Measurements from ENCODE around the gene EGFL7. TPM values are rescaled to one million over a fixed set of nuclear protein-coding genes. Genes with fewer than 3 reads are reported as not detected.

The EGFL7 gene
- total RNA-seq, 1 donor from 2014 or later = 6.9 TPM

- TF ChIP-seq CTCF (IDR thresholded peaks at IDR 0.05) = no peak
- H3K9me3 Mint-ChIP-seq (ENCODE audit: unreplicated experiment) = no peaks in the 10 kb centered on the region
- peak overlapping the region; percentile 75 for H3K4me3 Mint-ChIP-seq (ENCODE audit: unreplicated experiment)
- peaks cover 13% of the 10 kb centered on the region for H3K4me1 Mint-ChIP-seq (ENCODE audit: unreplicated experiment)
- H3K27ac Mint-ChIP-seq (ENCODE audit: unreplicated experiment) = no peak overlapping the region
- H3K27me3 Mint-ChIP-seq (ENCODE audit: unreplicated experiment) = no peaks in the 10 kb centered on the region
- DNase-seq (ENCODE audit: extremely low spot score, unreplicated experiment) = no peak
- H3K36me3 Mint-ChIP-seq (ENCODE audit: unreplicated experiment) = no peaks in the 10 kb centered on the region
Measured at GRCh38 chr9:136664000-136664915, 1.5 kb downstream of the EGFL7 start.

GRCh38 chr9:136665111-136665703, 2.5 kb downstream of the EGFL7 start:
- Mint-ChIP-seq H3K27me3 (ENCODE audit: unreplicated experiment) (no peaks in the 10 kb centered on the region), H3K4me1 (ENCODE audit: unreplicated experiment) (peaks cover 13% of the 10 kb centered on the region), H3K27ac (ENCODE audit: unreplicated experiment) (no peak overlapping the region), H3K4me3 (ENCODE audit: unreplicated experiment) (peak overlapping the region; percentile 75), H3K9me3 (ENCODE audit: unreplicated experiment) (no peaks in the 10 kb centered on the region), H3K36me3 (ENCODE audit: unreplicated experiment) (no peaks in the 10 kb centered on the region)
- TF ChIP-seq CTCF (IDR thresholded peaks at IDR 0.05) = peak; percentile 9
- DNase-seq (ENCODE audit: extremely low spot score, unreplicated experiment) = no peak

GRCh38 chr9:136665704-136666371, 3.1 kb downstream of the EGFL7 start:
- no peaks in the 10 kb centered on the region for H3K36me3 Mint-ChIP-seq (ENCODE audit: unreplicated experiment)
- no peak overlapping the region for H3K27ac Mint-ChIP-seq (ENCODE audit: unreplicated experiment)
- no peak for DNase-seq (ENCODE audit: extremely low spot score, unreplicated experiment)
- H3K9me3 Mint-ChIP-seq (ENCODE audit: unreplicated experiment) = no peaks in the 10 kb centered on the region
- H3K4me1 Mint-ChIP-seq (ENCODE audit: unreplicated experiment) = peaks cover 13% of the 10 kb centered on the region
- H3K27me3 Mint-ChIP-seq (ENCODE audit: unreplicated experiment) = no peaks in the 10 kb centered on the region
- H3K4me3 Mint-ChIP-seq (ENCODE audit: unreplicated experiment) = no peak overlapping the region
- no peak for TF ChIP-seq CTCF (IDR thresholded peaks at IDR 0.05)

- H3K4me3 Mint-ChIP-seq (ENCODE audit: unreplicated experiment) = peak overlapping the region; percentile 42
- H3K9me3 Mint-ChIP-seq (ENCODE audit: unreplicated experiment) = no peaks in the 10 kb centered on the region
- DNase-seq (ENCODE audit: extremely low spot score, unreplicated experiment) = no peak
- no peaks in the 10 kb centered on the region for H3K36me3 Mint-ChIP-seq (ENCODE audit: unreplicated experiment)
- H3K4me1 Mint-ChIP-seq (ENCODE audit: unreplicated experiment) = peaks cover 13% of the 10 kb centered on the region
- H3K27ac Mint-ChIP-seq (ENCODE audit: unreplicated experiment) = no peak overlapping the region
- TF ChIP-seq CTCF (IDR thresholded peaks at IDR 0.05) = no peak
- H3K27me3 Mint-ChIP-seq (ENCODE audit: unreplicated experiment) = no peaks in the 10 kb centered on the region
Measured at GRCh38 chr9:136666372-136667213, 3.9 kb downstream of the EGFL7 start.

Measured in osteocyte (in vitro differentiated cells).